ENCODE data around the gene JTB.

The JTB gene

DNA sequence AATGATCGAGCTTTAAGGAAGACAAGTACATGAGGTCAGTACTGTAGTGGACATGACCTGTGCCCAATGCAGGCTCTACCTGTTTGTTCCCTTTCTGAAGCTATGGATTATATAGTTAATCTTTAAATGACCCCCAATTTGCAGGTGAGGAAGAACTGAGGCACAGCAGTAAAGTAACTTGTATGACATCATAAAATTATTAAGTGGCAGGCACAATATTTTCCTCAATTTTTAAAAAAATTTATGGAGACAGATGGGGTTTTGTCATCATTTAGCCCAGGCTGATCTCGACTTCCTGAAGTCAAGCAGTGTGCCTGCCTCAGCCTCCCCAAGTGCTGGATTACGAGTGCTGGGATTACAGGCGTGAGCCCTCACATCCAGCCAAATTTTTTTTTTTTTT, 51.1 kb downstream of the JTB start:
- Histone ChIP-seq H3K27ac (ENCODE audit: low read depth, low read length) (no peak overlapping the region), H3K27me3 (ENCODE audit: control insufficient read depth in 5 of 5, insufficient read depth in 4 of 5, low read length in 5 of 5) (no peaks in the 10 kb centered on the region), H3K9ac (ENCODE audit: low read length in 5 of 5) (no peak overlapping the region), H3K4me1 (ENCODE audit: control insufficient read depth in 5 of 5, insufficient read depth in 5 of 5, low read length in 5 of 5) (peaks cover 6 to 31% (median 23%) of the 10 kb centered on the region in 5 donors), H3K9me3 (ENCODE audit: control insufficient read depth in 5 of 5, low read length in 5 of 5) (no peaks in the 10 kb centered on the region), H3K4me3 (ENCODE audit: low read depth in 1 of 5, low read length in 5 of 5) (no peak overlapping the region), H3K36me3 (ENCODE audit: control insufficient read depth in 5 of 5, insufficient read depth in 5 of 5, low read length in 5 of 5) (peaks cover 0 to 24% (median 22%) of the 10 kb centered on the region in 5 donors)
